HepG2 (cell line): Measurements from ENCODE around the gene RBM12. TPM values are rescaled to one million over a fixed set of nuclear protein-coding genes. Genes with fewer than 3 reads are reported as not detected.

Experiments used
- ATAC-seq: fragments of 200-7000 bp; cut with Tn5 transposase; 3 replicates; pipeline ENCODE4 v1.9.1; 2020; ENCODE audit warnings: mild to moderate bottlenecking, moderate library complexity
- BruUV-seq: library from RNA; stranded (reverse); fragments of 400-500 nt; replicated peaks from 2 replicates; lab custom pipeline; 2021; lab: Mats Ljungman, UMichigan
- CTCF ChIA-PET: fragments of 300-600 bp; formaldehyde crosslinking; extraction: SDS; loops from one replicate; lab custom pipeline; 2021; ENCODE audit warnings: low total read pairs, inconsistent platforms, low intra/inter-chr PET ratio; lab: Yijun Ruan, JAX
- POLR2A ChIA-PET: fragments of 350-600 bp; sonication (Branson Sonifier 250); formaldehyde crosslinking; loops from one replicate; lab custom pipeline; 2020; ENCODE audit warnings: antibody characterized with exemption, inconsistent platforms; lab: Yijun Ruan, JAX
- DNase-seq: peaks from one replicate; pipeline ENCODE4 v3.0.0-alpha.2; 2015; ENCODE audit warnings: low spot score
- FAIRE-seq: peaks from 3 replicates; lab custom pipeline; 2011; peaks lifted over from hg19 to GRCh38; lab: Jason Lieb, UNC
- H2AFZ ChIP-seq: one replicate; pipeline ENCODE4 v1.6.1; 2011; ENCODE audit warnings: low read length, inconsistent platforms
- H3K27ac ChIP-seq: fragments of 300-600 bp; 3 replicates; pipeline ENCODE4 v1.8.0; 2011; ENCODE audit warnings: mixed run types, mild to moderate bottlenecking, mixed read lengths, low read length, inconsistent platforms; ENCODE audit not compliant: insufficient read depth; ENCODE audit errors: extremely low read length
- H3K27me3 ChIP-seq, 2 experiments: fragments of 200-600 bp in 1 of 2; 2 replicates in 1 of 2; 3 replicates in 1 of 2; pipeline versions ENCODE4 v1.6.0 to v1.8.0; 2011; ENCODE audit warnings: low read length in 2 of 2, mild to moderate bottlenecking in 2 of 2, moderate library complexity in 2 of 2, inconsistent platforms in 1 of 2; ENCODE audit not compliant: insufficient read depth in 2 of 2, control insufficient read depth in 1 of 2
- H3K36me3 ChIP-seq, 2 experiments: fragments of 200-600 bp in 1 of 2; replicated peaks in 1 of 2; 2 replicates in 1 of 2; 3 replicates in 1 of 2; pipeline versions ENCODE4 v1.5.1 to v1.8.0; 2011; ENCODE audit warnings: low read length in 2 of 2, inconsistent platforms in 1 of 2; ENCODE audit not compliant: insufficient read depth in 2 of 2, control insufficient read depth in 1 of 2
- H3K4me1 ChIP-seq: 2 replicates; pipeline ENCODE4 v1.5.1; 2012; ENCODE audit warnings: low read length, inconsistent platforms; ENCODE audit not compliant: insufficient read depth
- H3K4me2 ChIP-seq: 2 replicates; pipeline ENCODE4 v1.6.0; 2011; ENCODE audit warnings: low read depth, low read length, inconsistent platforms
- H3K4me3 ChIP-seq, 3 experiments: fragments of 200-600 bp in 1 of 3; sonication (generic), shearing (Covaris generic) in 1 of 3; replicated peaks in 1 of 3; 2 replicates each; pipeline ENCODE4 v1.5.1; 2011 to 2016; ENCODE audit warnings: low read length in 3 of 3, inconsistent platforms in 2 of 3, low read depth in 2 of 3, mild to moderate bottlenecking in 2 of 3, control low read depth in 1 of 3, mixed read lengths in 1 of 3; ENCODE audit not compliant: insufficient read depth in 1 of 3
- H3K79me2 ChIP-seq: one replicate; pipeline ENCODE4 v1.6.1; 2011; ENCODE audit warnings: low read length, inconsistent platforms; ENCODE audit not compliant: insufficient read depth
- H3K9ac ChIP-seq: 2 replicates; pipeline ENCODE4 v1.6.0; 2011; ENCODE audit warnings: mild to moderate bottlenecking, low read depth, low read length, inconsistent platforms; ENCODE audit not compliant: insufficient read depth
- H3K9me3 ChIP-seq: 2 replicates; pipeline ENCODE4 v1.5.1; 2012; ENCODE audit warnings: mild to moderate bottlenecking, low read length
- H4K20me1 ChIP-seq: 2 replicates; pipeline ENCODE4 v1.6.0; 2011; ENCODE audit warnings: inconsistent platforms, mild to moderate bottlenecking, low read length, moderate library complexity; ENCODE audit not compliant: insufficient read depth
- DNMT1 ChIP-seq: sonication (generic); formaldehyde crosslinking; IDR thresholded peaks from 2 replicates; pipeline ENCODE4 v1.5.1; 2020; ENCODE audit warnings: mild to moderate bottlenecking, missing genetic modification reagents
- GMEB2 ChIP-seq: IDR thresholded peaks from 2 replicates; pipeline ENCODE4 v1.6.1; 2016; ENCODE audit warnings: missing biosample characterization, missing genetic modification reagents, low read depth
- IRF9 ChIP-seq: sonication (generic); formaldehyde crosslinking; IDR thresholded peaks from 2 replicates; pipeline ENCODE4 v1.8.0; 2022; ENCODE audit warnings: missing genetic modification reagents, mild to moderate bottlenecking, borderline replicate concordance
- NFATC3 ChIP-seq: sonication (generic); formaldehyde crosslinking; IDR thresholded peaks from 2 replicates; pipeline ENCODE4 v1.5.1; 2020; ENCODE audit warnings: mild to moderate bottlenecking, missing genetic modification reagents
- SALL1 ChIP-seq: sonication (generic); formaldehyde crosslinking; IDR thresholded peaks from 2 replicates; pipeline ENCODE4 v1.8.0; 2022; ENCODE audit warnings: mild to moderate bottlenecking, missing genetic modification reagents
- U2AF2 ChIP-seq: fragments of 200-400 bp; formaldehyde crosslinking; IDR thresholded peaks from 2 replicates; pipeline ENCODE4 v1.6.1; 2017; ENCODE audit warnings: low read depth, mild to moderate bottlenecking, low read length
- ZFP1 ChIP-seq: IDR thresholded peaks from 2 replicates; pipeline ENCODE4 v1.6.1; 2016
- ZNF546 ChIP-seq: sonication (generic); formaldehyde crosslinking; conservative IDR thresholded peaks from 2 replicates; pipeline ENCODE4 v1.8.1; 2023; ENCODE audit warnings: mild to moderate bottlenecking, missing genetic modification reagents
- ZNF577 ChIP-seq: sonication (generic); formaldehyde crosslinking; IDR thresholded peaks from 2 replicates; pipeline ENCODE4 v1.4.0; 2020; ENCODE audit warnings: mild to moderate bottlenecking, low read depth, missing genetic modification reagents, borderline replicate concordance
- WGBS: methylation state at CpG from one replicate; pipeline ENCODE4 v1.1.6; 2017; ENCODE audit warnings: low lambda C conversion rate; 5-methylcytosine and 5-hydroxymethylcytosine counted together
- in situ Hi-C: cut with HindIII; loops from 2 replicates; pipeline ENCODE4 v1.10.0; 2017; ENCODE audit warnings: low pct_unique_long_range_greater_than_20kb; ENCODE audit not compliant: extremely low pct_ligation_motif_present
- intact Hi-C: fragments of 100-400 bp; cut with micrococcal nuclease; formaldehyde crosslinking; loops from one replicate; pipeline ENCODE4 v1.10.0; 2022; ENCODE audit not compliant: unreplicated experiment
- polyA plus RNA-seq, 8 experiments: library from polyadenylated mRNA; depleted of rRNA in 3 of 8; stranded (reverse) in 7 of 8; unstranded in 1 of 8; fragments of >200 nt; fragmentation: Illumina TruSeq in 4 of 8; extraction: Trizol in 4 of 8; gene quantifications; 2 replicates each; pipeline versions ENCODE4 v1.2.1 to v1.2.3, GENCODE V29; 2011 to 2016; ENCODE audit warnings: low read depth in 4 of 8, missing spikeins in 1 of 8, mixed read lengths in 1 of 8; ENCODE audit not compliant: insufficient read depth in 1 of 8
- total RNA-seq, 5 experiments: library from RNA; depleted of rRNA; stranded (reverse); fragments of >200 nt; fragmentation: Illumina TruSeq; extraction: Trizol; gene quantifications; 2 replicates each; pipeline ENCODE4 v1.2.3, GENCODE V29; 2016; ENCODE audit warnings: low read depth in 1 of 5
- TF ChIP-seq, protein P1 (sequence below): sonication (generic); formaldehyde crosslinking; conservative IDR thresholded peaks from 2 replicates; pipeline ENCODE4 v1.8.0; 2022; ENCODE audit warnings: low read depth, missing genetic modification reagents
- TF ChIP-seq, protein P2 (sequence below): sonication (generic); formaldehyde crosslinking; IDR thresholded peaks from 2 replicates; pipeline ENCODE4 v1.4.0; 2020; ENCODE audit warnings: missing genetic modification reagents, borderline replicate concordance

Gene RBM12
- total and polyA plus RNA-seq, 2 of the 13 experiments (the other 11 are each of a cell fraction or from before 2014, with no cell fraction given) = 97.9 to 104 TPM

DNA sequence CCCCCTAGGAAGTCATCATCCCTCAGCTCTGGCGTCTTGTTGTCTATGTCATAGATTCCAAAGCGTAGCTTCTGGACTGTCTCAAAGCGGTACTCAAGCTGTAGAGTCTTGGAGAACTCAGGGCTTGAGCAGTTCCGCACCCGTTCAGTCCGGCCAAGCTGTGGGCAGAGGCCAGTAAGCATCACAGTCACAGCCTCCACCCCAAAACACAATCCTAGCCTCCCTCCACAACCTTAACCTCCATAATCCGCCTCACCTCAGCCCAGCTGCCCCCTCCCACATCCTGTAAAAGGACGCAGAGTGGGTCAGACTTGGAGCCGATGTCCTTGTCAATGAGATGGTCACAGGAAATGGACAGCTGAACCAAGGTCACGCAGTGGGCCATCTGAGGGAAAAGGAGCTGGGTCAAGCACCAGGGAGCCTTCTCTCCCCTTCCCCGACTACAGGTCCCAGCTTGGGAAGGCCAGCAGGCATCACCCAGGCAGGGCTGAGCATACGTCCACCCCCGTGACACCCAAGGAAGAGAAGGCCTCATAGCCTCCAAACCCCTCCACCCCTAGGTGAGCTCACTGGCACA lies 32.1 kb downstream of the RBM12 start (continued):
- TF ChIP-seq IRF9 = peak; percentile 50; the same call in 1 of the 2 replicates

- H3K36me3 ChIP-seq = peaks cover 52 to 66% of the 10 kb centered on the region in 2 experiments
- POLR2A ChIA-PET = interaction anchor here (1.7 to 3.9 kb wide), 2 partner anchors 12 to 15 kb away, joined by 5 to 24 read pairs; partner anchors contain the start of gene SPAG4
- CTCF ChIA-PET = no interaction called here
- FAIRE-seq = no peak
- no peak overlapping the region for H3K4me2 ChIP-seq
- in situ Hi-C loops (no loop called here), intact Hi-C loops (no loop called here)
- H4K20me1 ChIP-seq = peaks cover 31% of the 10 kb centered on the region
- WGBS = 98% methylated on average over 4 of the region's 4 CpGs
- H3K9ac ChIP-seq = no peak overlapping the region
- H3K27me3 ChIP-seq = no peaks in the 10 kb centered on the region
- no peak overlapping the region for H2AFZ ChIP-seq
- no peak overlapping the region for H3K27ac ChIP-seq
- no peak for DNase-seq
- peaks cover 19% of the 10 kb centered on the region for H3K4me1 ChIP-seq
- H3K9me3 ChIP-seq = no peaks in the 10 kb centered on the region
- H3K79me2 ChIP-seq = peaks cover 32% of the 10 kb centered on the region
- BruUV-seq = no TSS peak
- ATAC-seq = no peak
- H3K4me3 ChIP-seq = no peak overlapping the region
- TF ChIP-seq ZNF577 (CRISPR knock-in tag) = no peak
- no peak for TF ChIP-seq DNMT1 (CRISPR knock-in tag)
- no peak for TF ChIP-seq ZFP1 (CRISPR knock-in tag)
- TF ChIP-seq U2AF2 = no peak
- TF ChIP-seq, protein P1, sequence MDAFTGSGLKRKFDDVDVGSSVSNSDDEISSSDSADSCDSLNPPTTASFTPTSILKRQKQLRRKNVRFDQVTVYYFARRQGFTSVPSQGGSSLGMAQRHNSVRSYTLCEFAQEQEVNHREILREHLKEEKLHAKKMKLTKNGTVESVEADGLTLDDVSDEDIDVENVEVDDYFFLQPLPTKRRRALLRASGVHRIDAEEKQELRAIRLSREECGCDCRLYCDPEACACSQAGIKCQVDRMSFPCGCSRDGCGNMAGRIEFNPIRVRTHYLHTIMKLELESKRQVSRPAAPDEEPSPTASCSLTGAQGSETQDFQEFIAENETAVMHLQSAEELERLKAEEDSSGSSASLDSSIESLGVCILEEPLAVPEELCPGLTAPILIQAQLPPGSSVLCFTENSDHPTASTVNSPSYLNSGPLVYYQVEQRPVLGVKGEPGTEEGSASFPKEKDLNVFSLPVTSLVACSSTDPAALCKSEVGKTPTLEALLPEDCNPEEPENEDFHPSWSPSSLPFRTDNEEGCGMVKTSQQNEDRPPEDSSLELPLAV (CRISPR knock-in tag) = no peak
- TF ChIP-seq NFATC3 (CRISPR knock-in tag) = no peak
- TF ChIP-seq GMEB2 (CRISPR knock-in tag) = no peak
- TF ChIP-seq, protein P2, sequence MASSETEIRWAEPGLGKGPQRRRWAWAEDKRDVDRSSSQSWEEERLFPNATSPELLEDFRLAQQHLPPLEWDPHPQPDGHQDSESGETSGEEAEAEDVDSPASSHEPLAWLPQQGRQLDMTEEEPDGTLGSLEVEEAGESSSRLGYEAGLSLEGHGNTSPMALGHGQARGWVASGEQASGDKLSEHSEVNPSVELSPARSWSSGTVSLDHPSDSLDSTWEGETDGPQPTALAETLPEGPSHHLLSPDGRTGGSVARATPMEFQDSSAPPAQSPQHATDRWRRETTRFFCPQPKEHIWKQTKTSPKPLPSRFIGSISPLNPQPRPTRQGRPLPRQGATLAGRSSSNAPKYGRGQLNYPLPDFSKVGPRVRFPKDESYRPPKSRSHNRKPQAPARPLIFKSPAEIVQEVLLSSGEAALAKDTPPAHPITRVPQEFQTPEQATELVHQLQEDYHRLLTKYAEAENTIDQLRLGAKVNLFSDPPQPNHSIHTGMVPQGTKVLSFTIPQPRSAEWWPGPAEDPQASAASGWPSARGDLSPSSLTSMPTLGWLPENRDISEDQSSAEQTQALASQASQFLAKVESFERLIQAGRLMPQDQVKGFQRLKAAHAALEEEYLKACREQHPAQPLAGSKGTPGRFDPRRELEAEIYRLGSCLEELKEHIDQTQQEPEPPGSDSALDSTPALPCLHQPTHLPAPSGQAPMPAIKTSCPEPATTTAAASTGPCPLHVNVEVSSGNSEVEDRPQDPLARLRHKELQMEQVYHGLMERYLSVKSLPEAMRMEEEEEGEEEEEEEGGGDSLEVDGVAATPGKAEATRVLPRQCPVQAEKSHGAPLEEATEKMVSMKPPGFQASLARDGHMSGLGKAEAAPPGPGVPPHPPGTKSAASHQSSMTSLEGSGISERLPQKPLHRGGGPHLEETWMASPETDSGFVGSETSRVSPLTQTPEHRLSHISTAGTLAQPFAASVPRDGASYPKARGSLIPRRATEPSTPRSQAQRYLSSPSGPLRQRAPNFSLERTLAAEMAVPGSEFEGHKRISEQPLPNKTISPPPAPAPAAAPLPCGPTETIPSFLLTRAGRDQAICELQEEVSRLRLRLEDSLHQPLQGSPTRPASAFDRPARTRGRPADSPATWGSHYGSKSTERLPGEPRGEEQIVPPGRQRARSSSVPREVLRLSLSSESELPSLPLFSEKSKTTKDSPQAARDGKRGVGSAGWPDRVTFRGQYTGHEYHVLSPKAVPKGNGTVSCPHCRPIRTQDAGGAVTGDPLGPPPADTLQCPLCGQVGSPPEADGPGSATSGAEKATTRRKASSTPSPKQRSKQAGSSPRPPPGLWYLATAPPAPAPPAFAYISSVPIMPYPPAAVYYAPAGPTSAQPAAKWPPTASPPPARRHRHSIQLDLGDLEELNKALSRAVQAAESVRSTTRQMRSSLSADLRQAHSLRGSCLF = no peak
- no peak for TF ChIP-seq ZNF546
- 0 out of 2 replicates have a peak, but pooled peaks have one; percentile 0 for TF ChIP-seq SALL1
- TF ChIP-seq IRF9 = no peak
Measured at GRCh38 chr20:35630636-35631035, 34.1 kb downstream of the RBM12 start.
